Endodermal cell (in vitro differentiated cells): ENCODE results near the gene ADAMTS15. TPM values are rescaled to one million over a fixed set of nuclear protein-coding genes. Genes with fewer than 3 reads are reported as not detected.

ENCODE experiments used
- DNase-seq: peaks from one replicate; pipeline ENCODE4 v3.0.0-alpha.2; 2017
- H3K27ac ChIP-seq: 2 replicates; pipeline ENCODE4 v1.5.1; 2013; ENCODE audit warnings: mild to moderate bottlenecking, low read depth, low read length, moderate library complexity
- H3K27me3 ChIP-seq: 2 replicates; pipeline ENCODE4 v1.6.1; 2013; ENCODE audit warnings: mild to moderate bottlenecking, low read length, moderate library complexity; ENCODE audit not compliant: insufficient read depth, control insufficient read depth, poor library complexity, severe bottlenecking
- H3K36me3 ChIP-seq: 2 replicates; pipeline ENCODE4 v1.7.0; 2013; ENCODE audit warnings: mild to moderate bottlenecking, low read length, moderate library complexity; ENCODE audit not compliant: control insufficient read depth, insufficient read depth
- H3K4me1 ChIP-seq: one replicate; pipeline ENCODE4 v1.7.0; 2013; ENCODE audit warnings: low read length; ENCODE audit not compliant: control insufficient read depth, insufficient read depth
- H3K4me3 ChIP-seq: 2 replicates; pipeline ENCODE4 v1.5.1; 2013; ENCODE audit warnings: mild to moderate bottlenecking, low read length, moderate library complexity
- H3K9ac ChIP-seq: 2 replicates; pipeline ENCODE4 v1.6.1; 2013; ENCODE audit warnings: mild to moderate bottlenecking, low read length, moderate library complexity; ENCODE audit not compliant: poor library complexity, severe bottlenecking; ENCODE audit errors: extremely low read depth
- H3K9me3 ChIP-seq: 2 replicates; pipeline ENCODE4 v1.6.1; 2013; ENCODE audit warnings: mild to moderate bottlenecking, low read length, moderate library complexity; ENCODE audit not compliant: control insufficient read depth
- H3K27ac Mint-ChIP-seq: 2 replicates; pipeline ENCODE4 v1.8.0; 2020; ENCODE audit warnings: mixed read lengths
- H3K27me3 Mint-ChIP-seq: 2 replicates; pipeline ENCODE4 v1.8.0; 2021; ENCODE audit warnings: mild to moderate bottlenecking, mixed read lengths; ENCODE audit not compliant: insufficient read depth
- H3K36me3 Mint-ChIP-seq: 2 replicates; pipeline ENCODE4 v1.8.0; 2020; ENCODE audit warnings: low read depth, mixed read lengths
- H3K4me1 Mint-ChIP-seq: 2 replicates; pipeline ENCODE4 v1.8.0; 2020; ENCODE audit warnings: mixed read lengths
- H3K4me3 Mint-ChIP-seq: 2 replicates; pipeline ENCODE4 v1.8.0; 2020; ENCODE audit warnings: mild to moderate bottlenecking, moderate library complexity, mixed read lengths
- H3K9me3 Mint-ChIP-seq: 2 replicates; pipeline ENCODE4 v1.8.0; 2020; ENCODE audit warnings: mild to moderate bottlenecking, mixed read lengths
- WGBS, 2 experiments: methylation state at CpG; one replicate each; pipeline versions ENCODE4 v1.1.5 to v1.1.7; 2013; ENCODE audit warnings: missing lambda C conversion rate in 2 of 2, mixed read lengths in 1 of 2; ENCODE audit not compliant: insufficient coverage in 1 of 2, insufficient read length in 1 of 2; 5-methylcytosine and 5-hydroxymethylcytosine counted together
- total RNA-seq, 2 donors: library from RNA; stranded (reverse); fragmentation: NEBNext Ultra II Directional in 1 of 2; extraction: Animal tissue kit (Norgen Biotek cat#: 25700) in 1 of 2; gene quantifications; 2 replicates in 1 of 2; 3 replicates in 1 of 2; pipeline ENCODE4 v1.2.1, GENCODE V29; 2021
- TF ChIP-seq, protein P1 (sequence below): fragments of 200-600 bp; sonication (generic); conservative IDR thresholded peaks from 2 replicates; pipeline ENCODE4 v1.5.0; 2021; ENCODE audit warnings: antibody characterized with exemption, mild to moderate bottlenecking

Gene ADAMTS15
- total RNA-seq, 2 donors from 2014 or later: 0.27 to 1.0 TPM

DNA sequence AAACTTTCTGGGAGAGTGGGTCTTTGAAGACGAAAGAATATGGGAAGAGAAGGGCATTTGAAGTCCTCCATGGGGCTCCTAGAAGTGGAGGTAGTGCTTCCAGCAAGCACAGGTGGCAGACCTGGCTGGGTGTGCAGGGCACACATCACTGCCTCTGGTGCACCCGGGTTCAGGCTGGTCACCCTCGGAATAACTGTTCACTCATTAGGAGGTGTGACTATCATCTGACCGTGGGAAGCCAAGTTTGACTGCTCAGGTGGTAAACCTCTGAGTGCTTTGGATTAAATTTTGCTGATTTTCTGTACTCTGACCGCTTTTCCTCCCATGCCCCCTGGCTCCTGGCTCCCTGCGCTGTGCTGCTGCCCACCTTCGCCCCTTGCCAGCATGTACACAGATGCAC lies 11.1 kb downstream of the ADAMTS15 start:
- TF ChIP-seq, protein P1, sequence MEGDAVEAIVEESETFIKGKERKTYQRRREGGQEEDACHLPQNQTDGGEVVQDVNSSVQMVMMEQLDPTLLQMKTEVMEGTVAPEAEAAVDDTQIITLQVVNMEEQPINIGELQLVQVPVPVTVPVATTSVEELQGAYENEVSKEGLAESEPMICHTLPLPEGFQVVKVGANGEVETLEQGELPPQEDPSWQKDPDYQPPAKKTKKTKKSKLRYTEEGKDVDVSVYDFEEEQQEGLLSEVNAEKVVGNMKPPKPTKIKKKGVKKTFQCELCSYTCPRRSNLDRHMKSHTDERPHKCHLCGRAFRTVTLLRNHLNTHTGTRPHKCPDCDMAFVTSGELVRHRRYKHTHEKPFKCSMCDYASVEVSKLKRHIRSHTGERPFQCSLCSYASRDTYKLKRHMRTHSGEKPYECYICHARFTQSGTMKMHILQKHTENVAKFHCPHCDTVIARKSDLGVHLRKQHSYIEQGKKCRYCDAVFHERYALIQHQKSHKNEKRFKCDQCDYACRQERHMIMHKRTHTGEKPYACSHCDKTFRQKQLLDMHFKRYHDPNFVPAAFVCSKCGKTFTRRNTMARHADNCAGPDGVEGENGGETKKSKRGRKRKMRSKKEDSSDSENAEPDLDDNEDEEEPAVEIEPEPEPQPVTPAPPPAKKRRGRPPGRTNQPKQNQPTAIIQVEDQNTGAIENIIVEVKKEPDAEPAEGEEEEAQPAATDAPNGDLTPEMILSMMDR: no peak
- no peak overlapping the region for H3K4me3 ChIP-seq
- H3K27ac ChIP-seq: no peak overlapping the region
- H3K27me3 ChIP-seq: no peaks in the 10 kb centered on the region
- no peak overlapping the region for H3K4me3 Mint-ChIP-seq
- no peaks in the 10 kb centered on the region for H3K4me1 ChIP-seq
- H3K36me3 ChIP-seq: no peaks in the 10 kb centered on the region
- DNase-seq: no peak
- H3K9ac ChIP-seq: no peak overlapping the region
- WGBS, 2 experiments: 91 to 100% methylated on average over 6 to 7 of the region's 7 CpGs
- no peaks in the 10 kb centered on the region for H3K9me3 ChIP-seq
- peaks cover 14% of the 10 kb centered on the region for H3K27me3 Mint-ChIP-seq
- H3K36me3 Mint-ChIP-seq: no peaks in the 10 kb centered on the region
- H3K4me1 Mint-ChIP-seq: no peaks in the 10 kb centered on the region
- no peak overlapping the region for H3K27ac Mint-ChIP-seq
- no peaks in the 10 kb centered on the region for H3K9me3 Mint-ChIP-seq

DNA sequence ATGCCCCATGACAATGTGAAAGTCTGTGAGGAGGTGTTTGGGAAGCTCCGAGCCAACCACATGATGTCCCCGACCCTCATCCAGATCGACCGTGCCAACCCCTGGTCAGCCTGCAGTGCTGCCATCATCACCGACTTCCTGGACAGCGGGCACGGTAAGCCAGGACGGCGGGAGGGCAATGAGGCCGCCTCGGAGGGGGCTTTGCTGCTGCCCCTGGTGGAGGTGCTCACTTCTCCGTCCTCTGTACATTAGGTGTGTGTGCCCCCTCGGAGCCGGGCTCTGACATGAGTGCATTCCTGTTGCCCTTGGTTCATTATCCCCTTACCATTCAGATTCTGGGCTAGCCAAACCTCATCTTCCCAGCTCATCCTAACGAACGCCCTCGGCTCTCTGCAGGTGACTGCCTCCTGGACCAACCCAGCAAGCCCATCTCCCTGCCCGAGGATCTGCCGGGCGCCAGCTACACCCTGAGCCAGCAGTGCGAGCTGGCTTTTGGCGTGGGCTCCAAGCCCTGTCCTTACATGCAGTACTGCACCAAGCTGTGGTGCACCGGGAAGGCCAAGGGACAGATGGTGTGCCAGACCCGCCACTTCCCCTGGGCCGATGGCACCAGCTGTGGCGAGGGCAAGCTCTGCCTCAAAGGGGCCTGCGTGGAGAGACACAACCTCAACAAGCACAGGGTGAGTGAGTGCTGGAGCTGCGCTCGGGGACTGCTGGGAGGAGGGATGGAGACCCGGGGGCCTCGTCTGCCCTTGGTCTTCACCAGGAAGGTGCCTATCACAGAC lies 13.8 kb downstream of the ADAMTS15 start:
- Mint-ChIP-seq H3K4me3 (no peak overlapping the region), H3K27me3 (peaks cover 2% of the 10 kb centered on the region), H3K27ac (no peak overlapping the region), H3K9me3 (no peaks in the 10 kb centered on the region), H3K36me3 (no peaks in the 10 kb centered on the region), H3K4me1 (no peaks in the 10 kb centered on the region)
- Histone ChIP-seq H3K36me3 (no peaks in the 10 kb centered on the region), H3K27me3 (no peaks in the 10 kb centered on the region), H3K27ac (no peak overlapping the region), H3K4me3 (no peak overlapping the region), H3K9ac (no peak overlapping the region), H3K4me1 (no peaks in the 10 kb centered on the region), H3K9me3 (no peaks in the 10 kb centered on the region)
- 92 to 95% methylated on average over 25 to 31 of the region's 31 CpGs for WGBS, 2 experiments
- TF ChIP-seq, protein P1: no peak
- no peak for DNase-seq

DNA sequence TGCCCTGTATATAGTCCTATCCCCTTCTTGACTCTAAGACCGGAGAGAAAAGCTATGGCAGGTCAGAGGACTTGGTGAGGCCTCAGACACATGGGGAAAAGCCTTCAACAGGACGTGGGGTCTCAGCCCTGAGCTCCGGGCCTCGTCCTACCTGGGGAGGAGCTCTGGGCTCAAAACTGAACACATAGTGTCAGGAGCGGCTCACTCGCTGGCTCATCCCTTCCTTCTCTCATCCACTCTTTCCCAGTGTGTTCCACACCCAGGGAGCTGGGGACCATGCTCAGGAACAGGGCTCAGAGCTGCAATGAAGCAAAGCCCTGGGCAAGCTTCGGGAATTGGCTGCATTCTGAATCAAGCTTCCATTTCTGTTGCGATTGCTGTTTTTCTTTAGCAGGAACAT lies 14.5 kb downstream of the ADAMTS15 start:
- Mint-ChIP-seq H3K4me1 (no peaks in the 10 kb centered on the region), H3K9me3 (no peaks in the 10 kb centered on the region)

More for the DNA sequence above, 14.5 kb downstream of the ADAMTS15 start:
- whole genome bisulfite sequencing, 2 experiments: 67 to 90% methylated on average over 1 to 8 of the region's 8 CpGs
- H3K9ac ChIP-seq: no peak overlapping the region
- no peak overlapping the region for H3K27ac ChIP-seq
- Mint-ChIP-seq H3K27ac (no peak overlapping the region), H3K36me3 (no peaks in the 10 kb centered on the region), H3K4me3 (no peak overlapping the region), H3K27me3 (no peaks in the 10 kb centered on the region)
- no peaks in the 10 kb centered on the region for H3K9me3 ChIP-seq
- no peaks in the 10 kb centered on the region for H3K36me3 ChIP-seq
- H3K4me3 ChIP-seq: no peak overlapping the region
- TF ChIP-seq, protein P1: no peak
- H3K4me1 ChIP-seq: no peaks in the 10 kb centered on the region
- DNase-seq: no peak
- no peaks in the 10 kb centered on the region for H3K27me3 ChIP-seq
